ENCODE data around the gene HCN3. TPM values are rescaled to one million over a fixed set of nuclear protein-coding genes. Genes with fewer than 3 reads are reported as not detected.

Gene HCN3
- total and polyA plus RNA-seq, 2 donors (not counting 3 experiments of a cell fraction or from before 2014, with no cell fraction given), result 3.3 to 4.1 TPM

DNA sequence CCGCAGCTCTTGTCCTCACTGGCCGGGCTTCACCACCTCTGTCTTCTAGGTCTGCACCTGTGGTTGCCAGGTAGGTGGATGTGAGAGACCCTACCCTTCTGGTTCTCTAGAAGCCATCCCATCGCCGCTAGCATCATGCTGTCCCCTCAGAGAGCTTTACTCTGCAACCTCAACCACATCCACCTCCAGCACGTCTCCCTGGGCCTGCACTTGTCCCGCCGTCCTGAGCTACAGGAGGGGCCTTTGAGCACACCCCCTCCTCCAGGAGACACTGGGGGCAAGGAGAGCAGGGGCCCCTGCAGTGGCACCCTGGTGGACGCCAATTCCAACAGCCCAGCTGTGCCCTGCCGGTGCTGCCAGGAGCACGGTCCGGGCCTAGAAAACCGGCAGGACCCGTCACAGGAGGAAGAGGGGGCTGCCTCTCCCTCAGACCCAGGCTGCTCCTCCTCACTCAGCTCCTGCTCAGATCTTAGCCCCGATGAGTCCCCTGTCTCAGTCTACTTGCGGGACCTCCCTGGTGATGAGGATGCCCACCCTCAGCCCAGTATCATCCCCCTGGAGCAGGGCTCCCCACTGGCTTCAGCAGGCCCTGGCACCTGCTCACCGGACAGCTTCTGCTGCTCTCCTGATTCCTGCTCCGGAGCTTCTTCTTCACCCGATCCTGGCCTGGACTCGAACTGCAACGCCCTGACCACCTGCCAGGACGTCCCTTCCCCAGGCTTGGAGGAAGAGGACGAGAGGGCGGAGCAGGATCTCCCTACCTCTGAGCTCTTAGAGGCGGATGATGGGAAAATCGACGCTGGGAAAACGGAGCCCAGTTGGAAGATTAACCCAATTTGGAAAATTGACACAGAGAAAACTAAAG is 44.6 kb downstream of the HCN3 start:
- FAIRE-seq (no peak), DNase-seq (ENCODE audit: low read depth, low spot score) (peak; percentile 11)
- H2AFZ ChIP-seq (ENCODE audit: low read depth, low read length), result no peak overlapping the region
- BruUV-seq (replicated peaks), result TSS peak; percentile 24
- no peaks in the 10 kb centered on the region for H4K20me1 ChIP-seq (replicated peaks; ENCODE audit: control insufficient read depth, extremely low read depth, insufficient read depth, low read length)
- peak overlapping the region in 2 of 3 experiments; percentile 18 to 76 for H3K4me3 ChIP-seq (replicated peaks in 1 of 3; ENCODE audit: insufficient read depth in 1 of 3, low read depth in 1 of 3, low read length in 3 of 3)
- no peak overlapping the region for H3K27ac ChIP-seq (ENCODE audit: insufficient read depth, low read depth, low read length)
- H3K4me1 ChIP-seq (ENCODE audit: control insufficient read depth, extremely low read depth, insufficient read depth, low read length), result peaks cover 41% of the 10 kb centered on the region
- peak overlapping the region; percentile 48 for H3K4me2 ChIP-seq (ENCODE audit: insufficient read depth, low read length)
- H3K27me3 ChIP-seq (ENCODE audit: control insufficient read depth in 2 of 2, insufficient read depth in 2 of 2, low read length in 2 of 2), result no peaks in the 10 kb centered on the region
- H3K36me3 ChIP-seq (ENCODE audit: control insufficient read depth in 2 of 2, extremely low read depth in 1 of 2, insufficient read depth in 2 of 2, low read length in 2 of 2), result peaks cover 15 to 24% of the 10 kb centered on the region in 2 experiments
- no peaks in the 10 kb centered on the region for H3K9me1 ChIP-seq (replicated peaks; ENCODE audit: control insufficient read depth, extremely low read depth, insufficient read depth, low read length)
- dilution Hi-C loops (cut with MboI; ENCODE audit: extremely low pct_ligation_motif_present, low sequenced_read_pairs), result no loop called here
- H3K9ac ChIP-seq (replicated peaks; ENCODE audit: extremely low read depth, insufficient read depth, low read length), result no peak overlapping the region
- ChIA-PET CTCF (interaction anchor here (0.8 to 7.2 kb wide), 11 partner anchors 14 to 275 kb away, joined by 3 to 115 read pairs (median 3); partner anchors contain the start of genes CLK2 and FDPS), POLR2A (interaction anchor here (0.9 to 2.6 kb wide), 4 partner anchors 14 to 71 kb away, joined by 3 to 12 read pairs (median 6); partner anchors contain the start of genes CLK2 and FDPS)
- no peaks in the 10 kb centered on the region for H3K9me3 ChIP-seq (replicated peaks; ENCODE audit: control insufficient read depth, insufficient read depth, low read length)
- intact Hi-C loops (cut with micrococcal nuclease), result loop anchor here (5.0 kb wide), 1 partner anchor 325 kb away; no protein-coding TSS in a partner anchor
- H3K79me2 ChIP-seq (ENCODE audit: control insufficient read depth, insufficient read depth, low read length), result no peaks in the 10 kb centered on the region
- TF ChIP-seq EZH2 (IDR thresholded peaks at IDR 0.05; ENCODE audit: borderline replicate concordance, low read depth, low read length, severe bottlenecking) (no peak), FOS (IDR thresholded peaks at IDR 0.05; ENCODE audit: borderline replicate concordance, insufficient read depth, low read length) (no peak), POLR2A (IDR thresholded peaks at IDR 0.05; ENCODE audit: low read depth, low read length) (no peak), GATA2 (IDR thresholded peaks at IDR 0.05; ENCODE audit: insufficient read depth, insufficient read length, low read depth, low read length) (no peak), JUN (IDR thresholded peaks at IDR 0.05; ENCODE audit: borderline replicate concordance, insufficient read depth, insufficient read length, low read depth) (no peak), POLR2AphosphoS5 (IDR thresholded peaks at IDR 0.05; ENCODE audit: insufficient read depth, low read depth, low read length) (no peak), MYC (IDR thresholded peaks at IDR 0.05; ENCODE audit: low read depth, low read length) (no peak)
- TF ChIP-seq, protein P1, sequence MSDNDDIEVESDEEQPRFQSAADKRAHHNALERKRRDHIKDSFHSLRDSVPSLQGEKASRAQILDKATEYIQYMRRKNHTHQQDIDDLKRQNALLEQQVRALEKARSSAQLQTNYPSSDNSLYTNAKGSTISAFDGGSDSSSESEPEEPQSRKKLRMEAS (IDR thresholded peaks at IDR 0.05; ENCODE audit: insufficient read depth, insufficient read length), result no peak
- TF ChIP-seq, protein P2, sequence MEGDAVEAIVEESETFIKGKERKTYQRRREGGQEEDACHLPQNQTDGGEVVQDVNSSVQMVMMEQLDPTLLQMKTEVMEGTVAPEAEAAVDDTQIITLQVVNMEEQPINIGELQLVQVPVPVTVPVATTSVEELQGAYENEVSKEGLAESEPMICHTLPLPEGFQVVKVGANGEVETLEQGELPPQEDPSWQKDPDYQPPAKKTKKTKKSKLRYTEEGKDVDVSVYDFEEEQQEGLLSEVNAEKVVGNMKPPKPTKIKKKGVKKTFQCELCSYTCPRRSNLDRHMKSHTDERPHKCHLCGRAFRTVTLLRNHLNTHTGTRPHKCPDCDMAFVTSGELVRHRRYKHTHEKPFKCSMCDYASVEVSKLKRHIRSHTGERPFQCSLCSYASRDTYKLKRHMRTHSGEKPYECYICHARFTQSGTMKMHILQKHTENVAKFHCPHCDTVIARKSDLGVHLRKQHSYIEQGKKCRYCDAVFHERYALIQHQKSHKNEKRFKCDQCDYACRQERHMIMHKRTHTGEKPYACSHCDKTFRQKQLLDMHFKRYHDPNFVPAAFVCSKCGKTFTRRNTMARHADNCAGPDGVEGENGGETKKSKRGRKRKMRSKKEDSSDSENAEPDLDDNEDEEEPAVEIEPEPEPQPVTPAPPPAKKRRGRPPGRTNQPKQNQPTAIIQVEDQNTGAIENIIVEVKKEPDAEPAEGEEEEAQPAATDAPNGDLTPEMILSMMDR (IDR thresholded peaks at IDR 0.05; ENCODE audit: extremely low read depth in 1 of 2, insufficient read depth in 1 of 2, low read depth in 1 of 2, low read length in 2 of 2), result no peak
